Measurements from ENCODE around the gene MEGF11. TPM values are rescaled to one million over a fixed set of nuclear protein-coding genes. Genes with fewer than 3 reads are reported as not detected.

MEGF11 gene
- total RNA-seq, 3 donors from 2014 or later (not counting 1 experiment from before 2014, with no cell fraction given), result not detected

- no peaks in the 10 kb centered on the region for H3K36me3 Mint-ChIP-seq
Observed at GRCh38 chr15:65908876-65909275, 344.7 kb downstream of the MEGF11 start.

GRCh38 chr15:65907661-65908060, 345.9 kb downstream of the MEGF11 start:
- H3K27me3 Mint-ChIP-seq (ENCODE audit: low read depth in 2 of 2), result no peaks in the 10 kb centered on the region
- 100% methylated on average over 3 of the region's 3 CpGs for WGBS (ENCODE audit: insufficient coverage)
- H3K9me3 Mint-ChIP-seq, result no peaks in the 10 kb centered on the region
- no peaks in the 10 kb centered on the region for H3K36me3 Mint-ChIP-seq
- Histone ChIP-seq H3K9me3 (ENCODE audit: control insufficient read depth, insufficient read depth, low read length) (no peaks in the 10 kb centered on the region), H3K4me1 (ENCODE audit: control insufficient read depth, insufficient read depth, low read length) (no peaks in the 10 kb centered on the region), H3K4me3 (ENCODE audit: low read length) (no peak overlapping the region), H3K27ac (ENCODE audit: low read length) (no peak overlapping the region), H3K36me3 (ENCODE audit: control insufficient read depth, insufficient read depth, low read length) (peaks cover 10% of the 10 kb centered on the region), H3K27me3 (ENCODE audit: control insufficient read depth, insufficient read depth, low read length) (no peaks in the 10 kb centered on the region)
- no peak for TF ChIP-seq CTCF (IDR thresholded peaks at IDR 0.05)
- DNase-seq, result no peak
- no peak overlapping the region for H3K27ac Mint-ChIP-seq
- no peaks in the 10 kb centered on the region for H3K4me1 Mint-ChIP-seq
- ATAC-seq, result no peak
- intact Hi-C loops (cut with micrococcal nuclease), result no loop called here
- no peak overlapping the region for H3K4me3 Mint-ChIP-seq

More at GRCh38 chr15:65908876-65909275, 344.7 kb downstream of the MEGF11 start:
- DNase-seq, result no peak
- H3K4me3 Mint-ChIP-seq, result no peak overlapping the region
- peaks cover 10% of the 10 kb centered on the region for H3K36me3 ChIP-seq (ENCODE audit: control insufficient read depth, insufficient read depth, low read length)
- H3K27ac Mint-ChIP-seq, result no peak overlapping the region
- no peaks in the 10 kb centered on the region for H3K4me1 Mint-ChIP-seq
- H3K27ac ChIP-seq (ENCODE audit: low read length), result no peak overlapping the region
- WGBS (ENCODE audit: insufficient coverage), result 97% methylated on average over 4 of the region's 4 CpGs
- no peak for ATAC-seq
- no peaks in the 10 kb centered on the region for H3K4me1 ChIP-seq (ENCODE audit: control insufficient read depth, insufficient read depth, low read length)
- no peaks in the 10 kb centered on the region for H3K9me3 Mint-ChIP-seq
- no peaks in the 10 kb centered on the region for H3K9me3 ChIP-seq (ENCODE audit: control insufficient read depth, insufficient read depth, low read length)
- TF ChIP-seq CTCF (IDR thresholded peaks at IDR 0.05), result no peak
- no peak overlapping the region for H3K4me3 ChIP-seq (ENCODE audit: low read length)
- no peaks in the 10 kb centered on the region for H3K27me3 ChIP-seq (ENCODE audit: control insufficient read depth, insufficient read depth, low read length)
- intact Hi-C loops (cut with micrococcal nuclease), result no loop called here
- H3K27me3 Mint-ChIP-seq (ENCODE audit: low read depth in 2 of 2), result no peaks in the 10 kb centered on the region

GRCh38 chr15:65906396-65906795, 347.2 kb downstream of the MEGF11 start:
- TF ChIP-seq CTCF (IDR thresholded peaks at IDR 0.05), result no peak
- WGBS (ENCODE audit: insufficient coverage), result no CpG with 5 or more reads among the region's 1 CpG
- DNase-seq (no peak), ATAC-seq (no peak)
- no peak overlapping the region for H3K27ac ChIP-seq (ENCODE audit: low read length)
- Mint-ChIP-seq H3K4me3 (no peak overlapping the region), H3K9me3 (no peaks in the 10 kb centered on the region), H3K27me3 (ENCODE audit: low read depth in 2 of 2) (no peaks in the 10 kb centered on the region), H3K27ac (no peak overlapping the region), H3K4me1 (peaks cover 0 to 7% of the 10 kb centered on the region in 2 donors), H3K36me3 (no peaks in the 10 kb centered on the region)
- peaks cover 13% of the 10 kb centered on the region for H3K36me3 ChIP-seq (ENCODE audit: control insufficient read depth, insufficient read depth, low read length)
- no peak overlapping the region for H3K4me3 ChIP-seq (ENCODE audit: low read length)
- H3K4me1 ChIP-seq (ENCODE audit: control insufficient read depth, insufficient read depth, low read length), result no peaks in the 10 kb centered on the region
- no peaks in the 10 kb centered on the region for H3K27me3 ChIP-seq (ENCODE audit: control insufficient read depth, insufficient read depth, low read length)
- no peaks in the 10 kb centered on the region for H3K9me3 ChIP-seq (ENCODE audit: control insufficient read depth, insufficient read depth, low read length)
- intact Hi-C loops (cut with micrococcal nuclease), result no loop called here

GRCh38 chr15:65904301-65904700, 349.2 kb downstream of the MEGF11 start:
- H3K4me1 ChIP-seq (ENCODE audit: control insufficient read depth, insufficient read depth, low read length), result no peaks in the 10 kb centered on the region
- intact Hi-C loops (cut with micrococcal nuclease), result no loop called here
- no peaks in the 10 kb centered on the region for H3K27me3 Mint-ChIP-seq (ENCODE audit: low read depth in 2 of 2)
- TF ChIP-seq CTCF (IDR thresholded peaks at IDR 0.05), result no peak
- no peaks in the 10 kb centered on the region for H3K9me3 Mint-ChIP-seq
- H3K27ac Mint-ChIP-seq, result no peak overlapping the region
- WGBS (ENCODE audit: insufficient coverage), result 96% methylated on average over 4 of the region's 4 CpGs
- DNase-seq (no peak), ATAC-seq (no peak)
- H3K4me3 ChIP-seq (ENCODE audit: low read length), result no peak overlapping the region
- no peaks in the 10 kb centered on the region for H3K9me3 ChIP-seq (ENCODE audit: control insufficient read depth, insufficient read depth, low read length)
- H3K27ac ChIP-seq (ENCODE audit: low read length), result no peak overlapping the region
- no peaks in the 10 kb centered on the region for H3K36me3 Mint-ChIP-seq
- peaks cover 16% of the 10 kb centered on the region for H3K36me3 ChIP-seq (ENCODE audit: control insufficient read depth, insufficient read depth, low read length)
- H3K27me3 ChIP-seq (ENCODE audit: control insufficient read depth, insufficient read depth, low read length), result no peaks in the 10 kb centered on the region
- H3K4me1 Mint-ChIP-seq, result peaks cover 0 to 7% of the 10 kb centered on the region in 2 donors
- no peak overlapping the region for H3K4me3 Mint-ChIP-seq
